ENCODE data around the gene DUS2.

The DUS2 gene

DNA sequence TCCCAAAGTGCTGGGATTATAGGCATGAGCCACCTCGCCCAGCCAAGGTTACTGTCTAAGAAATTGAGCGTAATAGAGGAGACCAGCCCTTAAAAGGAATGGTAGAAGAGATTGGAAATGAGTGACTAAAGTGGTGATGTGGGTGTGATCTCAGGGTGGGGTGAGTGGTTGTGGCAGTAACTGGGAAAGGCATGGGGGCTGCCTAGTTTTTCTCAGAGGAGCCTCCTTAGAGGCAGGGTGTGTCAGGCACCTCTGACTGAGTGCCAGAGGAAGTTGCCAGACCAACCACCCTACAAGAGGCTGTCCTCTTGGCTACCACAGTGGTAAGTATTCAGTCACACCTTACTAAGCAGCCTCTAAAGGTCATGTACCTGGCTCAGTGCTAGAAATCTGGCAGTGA lies 8.9 kb downstream of the DUS2 start:
- Histone ChIP-seq H3K4me1 (ENCODE audit: control insufficient read depth, insufficient read depth, low read length) (no peaks in the 10 kb centered on the region), H3K4me2 (ENCODE audit: low read length) (no peak overlapping the region), H3K36me3 (ENCODE audit: insufficient read depth, low read length) (peaks cover 7% of the 10 kb centered on the region), H3K9me3 (replicated peaks; ENCODE audit: low read length) (no peaks in the 10 kb centered on the region), H3K4me3 (ENCODE audit: low read length) (no peak overlapping the region), H3K9ac (ENCODE audit: low read depth, low read length) (no peak overlapping the region), H3K27me3 (ENCODE audit: control insufficient read depth, insufficient read depth, low read length) (no peaks in the 10 kb centered on the region)

- Histone ChIP-seq H3K9ac (ENCODE audit: low read depth, low read length) (no peak overlapping the region), H3K27me3 (ENCODE audit: control insufficient read depth, insufficient read depth, low read length) (no peaks in the 10 kb centered on the region), H3K9me3 (replicated peaks; ENCODE audit: low read length) (no peaks in the 10 kb centered on the region), H3K4me3 (ENCODE audit: low read length) (no peak overlapping the region), H3K36me3 (ENCODE audit: insufficient read depth, low read length) (peaks cover 7% of the 10 kb centered on the region), H3K4me1 (ENCODE audit: control insufficient read depth, insufficient read depth, low read length) (no peaks in the 10 kb centered on the region), H3K4me2 (ENCODE audit: low read length) (no peak overlapping the region)
These were observed 10.0 kb downstream of the DUS2 start for GRCh38 chr16:68033101-68033500.

- Histone ChIP-seq H3K4me2 (ENCODE audit: low read length) (no peak overlapping the region), H3K9me3 (replicated peaks; ENCODE audit: low read length) (no peaks in the 10 kb centered on the region), H3K9ac (ENCODE audit: low read depth, low read length) (no peak overlapping the region), H3K27me3 (ENCODE audit: control insufficient read depth, insufficient read depth, low read length) (no peaks in the 10 kb centered on the region), H3K36me3 (ENCODE audit: insufficient read depth, low read length) (peaks cover 5% of the 10 kb centered on the region), H3K4me1 (ENCODE audit: control insufficient read depth, insufficient read depth, low read length) (no peaks in the 10 kb centered on the region), H3K4me3 (ENCODE audit: low read length) (no peak overlapping the region)
These were observed 12.1 kb downstream of the DUS2 start for GRCh38 chr16:68035227-68035626.

GRCh38 chr16:68037841-68038597 lies 14.9 kb downstream of the DUS2 start:
- Histone ChIP-seq H3K4me1 (ENCODE audit: control insufficient read depth, insufficient read depth, low read length) (no peaks in the 10 kb centered on the region), H3K9ac (ENCODE audit: low read depth, low read length) (no peak overlapping the region), H3K36me3 (ENCODE audit: insufficient read depth, low read length) (peaks cover 3% of the 10 kb centered on the region), H3K27me3 (ENCODE audit: control insufficient read depth, insufficient read depth, low read length) (no peaks in the 10 kb centered on the region), H3K4me3 (ENCODE audit: low read length) (no peak overlapping the region), H3K9me3 (replicated peaks; ENCODE audit: low read length) (no peaks in the 10 kb centered on the region), H3K4me2 (ENCODE audit: low read length) (no peak overlapping the region)

- Histone ChIP-seq H3K4me3 (ENCODE audit: low read length) (no peak overlapping the region), H3K4me1 (ENCODE audit: control insufficient read depth, insufficient read depth, low read length) (no peaks in the 10 kb centered on the region), H3K9me3 (replicated peaks; ENCODE audit: low read length) (no peaks in the 10 kb centered on the region), H3K36me3 (ENCODE audit: insufficient read depth, low read length) (peaks cover 3% of the 10 kb centered on the region), H3K9ac (ENCODE audit: low read depth, low read length) (no peak overlapping the region), H3K27me3 (ENCODE audit: control insufficient read depth, insufficient read depth, low read length) (no peaks in the 10 kb centered on the region), H3K4me2 (ENCODE audit: low read length) (no peak overlapping the region)
These were observed 17.6 kb downstream of the DUS2 start for GRCh38 chr16:68040506-68041288.

GRCh38 chr16:68041783-68042182 lies 18.7 kb downstream of the DUS2 start:
- H3K4me3 ChIP-seq (ENCODE audit: low read length), result no peak overlapping the region
- no peaks in the 10 kb centered on the region for H3K9me3 ChIP-seq (replicated peaks; ENCODE audit: low read length)
- H3K9ac ChIP-seq (ENCODE audit: low read depth, low read length), result no peak overlapping the region
- no peak overlapping the region for H3K4me2 ChIP-seq (ENCODE audit: low read length)
- H3K27me3 ChIP-seq (ENCODE audit: control insufficient read depth, insufficient read depth, low read length), result no peaks in the 10 kb centered on the region
- H3K36me3 ChIP-seq (ENCODE audit: insufficient read depth, low read length), result peaks cover 3% of the 10 kb centered on the region
- no peaks in the 10 kb centered on the region for H3K4me1 ChIP-seq (ENCODE audit: control insufficient read depth, insufficient read depth, low read length)

DNA sequence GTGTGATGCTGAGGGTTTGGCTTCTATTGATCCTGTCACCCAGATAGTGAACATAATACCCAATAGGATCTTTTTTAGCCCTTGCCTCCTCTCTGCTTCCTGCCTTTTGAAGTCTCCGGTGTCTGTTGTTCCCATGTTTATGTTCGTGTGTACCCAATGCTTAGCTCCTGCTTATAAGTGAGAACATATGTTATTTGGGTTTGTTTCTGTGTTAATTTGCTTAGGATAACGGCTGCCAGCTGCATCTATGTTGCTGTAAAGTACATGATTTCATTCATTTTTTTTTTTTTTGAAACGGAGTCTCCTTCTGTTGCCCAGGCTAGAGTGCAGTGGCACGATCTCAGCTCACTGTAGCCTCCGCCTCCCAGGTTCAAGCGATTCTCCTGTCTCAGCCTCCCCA lies 23.0 kb downstream of the DUS2 start:
- Histone ChIP-seq H3K9ac (ENCODE audit: low read depth, low read length) (no peak overlapping the region), H3K4me1 (ENCODE audit: control insufficient read depth, insufficient read depth, low read length) (no peaks in the 10 kb centered on the region), H3K36me3 (ENCODE audit: insufficient read depth, low read length) (peaks cover 14% of the 10 kb centered on the region), H3K4me3 (ENCODE audit: low read length) (no peak overlapping the region), H3K4me2 (ENCODE audit: low read length) (no peak overlapping the region), H3K9me3 (replicated peaks; ENCODE audit: low read length) (no peaks in the 10 kb centered on the region), H3K27me3 (ENCODE audit: control insufficient read depth, insufficient read depth, low read length) (no peaks in the 10 kb centered on the region)

- Histone ChIP-seq H3K9me3 (replicated peaks; ENCODE audit: low read length) (no peaks in the 10 kb centered on the region), H3K4me3 (ENCODE audit: low read length) (no peak overlapping the region), H3K27me3 (ENCODE audit: control insufficient read depth, insufficient read depth, low read length) (no peaks in the 10 kb centered on the region), H3K4me1 (ENCODE audit: control insufficient read depth, insufficient read depth, low read length) (no peaks in the 10 kb centered on the region), H3K9ac (ENCODE audit: low read depth, low read length) (no peak overlapping the region), H3K4me2 (ENCODE audit: low read length) (no peak overlapping the region), H3K36me3 (ENCODE audit: insufficient read depth, low read length) (peaks cover 14% of the 10 kb centered on the region)
These were observed 24.9 kb downstream of the DUS2 start for GRCh38 chr16:68047987-68048386.

DNA sequence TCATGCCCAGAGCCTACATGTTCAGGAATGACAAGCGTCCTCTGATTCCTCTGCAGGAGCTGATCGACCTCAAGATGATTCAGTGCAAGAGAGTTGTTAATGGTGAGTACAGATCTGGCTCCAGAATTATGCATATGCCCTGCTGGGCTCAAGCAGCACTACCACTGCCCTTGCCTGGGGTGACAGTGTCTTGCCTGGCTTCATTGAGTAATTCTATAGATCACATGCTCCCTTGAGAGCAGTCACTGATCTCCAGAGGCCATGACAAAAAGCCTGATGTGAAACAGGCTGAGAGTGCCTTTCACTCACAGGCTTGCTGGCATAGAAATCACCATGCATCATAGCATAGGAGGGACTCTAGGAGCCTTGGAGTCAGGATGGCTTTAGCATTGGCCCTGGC lies 26.4 kb downstream of the DUS2 start:
- Histone ChIP-seq H3K27me3 (ENCODE audit: control insufficient read depth, insufficient read depth, low read length) (no peaks in the 10 kb centered on the region), H3K36me3 (ENCODE audit: insufficient read depth, low read length) (peaks cover 14% of the 10 kb centered on the region), H3K4me2 (ENCODE audit: low read length) (no peak overlapping the region), H3K9me3 (replicated peaks; ENCODE audit: low read length) (no peaks in the 10 kb centered on the region), H3K4me3 (ENCODE audit: low read length) (no peak overlapping the region), H3K4me1 (ENCODE audit: control insufficient read depth, insufficient read depth, low read length) (no peaks in the 10 kb centered on the region), H3K9ac (ENCODE audit: low read depth, low read length) (no peak overlapping the region)

DNA sequence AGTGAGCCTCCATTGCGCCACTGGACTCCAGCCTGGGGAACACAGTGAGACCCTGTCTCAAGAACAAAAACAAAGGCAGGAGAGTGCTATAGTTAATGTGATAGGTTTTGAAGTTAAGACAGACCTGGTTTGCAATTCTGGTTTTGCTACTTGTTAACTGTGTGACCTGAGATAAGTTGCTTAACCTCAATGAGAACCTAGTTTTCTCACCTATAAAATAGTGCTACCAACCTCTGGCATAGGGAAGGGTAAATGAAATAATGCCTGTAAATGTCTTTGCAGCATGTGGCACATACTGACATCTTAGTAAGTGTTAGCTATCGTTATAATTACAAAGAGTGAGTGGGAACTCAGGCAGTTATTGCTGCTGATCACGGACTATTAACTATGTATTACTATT lies 32.3 kb downstream of the DUS2 start:
- Histone ChIP-seq H3K4me2 (ENCODE audit: low read length) (no peak overlapping the region), H3K27me3 (ENCODE audit: control insufficient read depth, insufficient read depth, low read length) (no peaks in the 10 kb centered on the region), H3K4me1 (ENCODE audit: control insufficient read depth, insufficient read depth, low read length) (no peaks in the 10 kb centered on the region), H3K9me3 (replicated peaks; ENCODE audit: low read length) (no peaks in the 10 kb centered on the region), H3K9ac (ENCODE audit: low read depth, low read length) (no peak overlapping the region), H3K4me3 (ENCODE audit: low read length) (no peak overlapping the region), H3K36me3 (ENCODE audit: insufficient read depth, low read length) (peaks cover 18% of the 10 kb centered on the region)

GRCh38 chr16:68059804-68060203 lies 36.7 kb downstream of the DUS2 start:
- H3K9ac ChIP-seq (ENCODE audit: low read depth, low read length), result no peak overlapping the region
- no peak overlapping the region for H3K4me2 ChIP-seq (ENCODE audit: low read length)
- H3K36me3 ChIP-seq (ENCODE audit: insufficient read depth, low read length), result peaks cover 21% of the 10 kb centered on the region
- H3K9me3 ChIP-seq (replicated peaks; ENCODE audit: low read length), result no peaks in the 10 kb centered on the region
- no peak overlapping the region for H3K4me3 ChIP-seq (ENCODE audit: low read length)
- H3K4me1 ChIP-seq (ENCODE audit: control insufficient read depth, insufficient read depth, low read length), result peaks cover 11% of the 10 kb centered on the region
- H3K27me3 ChIP-seq (ENCODE audit: control insufficient read depth, insufficient read depth, low read length), result no peaks in the 10 kb centered on the region

DNA sequence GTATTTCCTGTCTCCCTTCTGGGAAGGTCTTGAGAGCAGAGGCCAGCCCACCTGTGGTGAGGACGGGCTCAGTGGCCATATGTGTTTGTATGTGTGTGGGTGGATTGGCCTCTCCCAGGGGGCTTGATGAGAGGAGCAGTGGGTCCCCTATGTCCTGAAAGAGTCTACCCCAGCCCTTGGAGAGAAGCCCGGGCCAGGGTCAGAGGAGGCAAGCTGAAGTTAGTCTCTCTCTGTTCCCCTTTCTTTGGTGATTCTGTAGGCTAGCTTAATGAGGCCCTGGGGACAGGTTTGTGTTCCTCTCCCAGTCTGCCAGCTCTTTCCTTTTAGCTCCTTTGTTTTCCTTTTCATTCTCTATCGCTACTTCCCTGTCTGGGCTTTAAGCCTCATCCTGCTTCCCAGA lies 38.3 kb downstream of the DUS2 start:
- H3K36me3 ChIP-seq (ENCODE audit: insufficient read depth, low read length), result peaks cover 16% of the 10 kb centered on the region
- H3K9ac ChIP-seq (ENCODE audit: low read depth, low read length), result no peak overlapping the region
- peaks cover 26% of the 10 kb centered on the region for H3K4me1 ChIP-seq (ENCODE audit: control insufficient read depth, insufficient read depth, low read length)
- H3K4me2 ChIP-seq (ENCODE audit: low read length), result no peak overlapping the region
- no peaks in the 10 kb centered on the region for H3K9me3 ChIP-seq (replicated peaks; ENCODE audit: low read length)
- H3K27me3 ChIP-seq (ENCODE audit: control insufficient read depth, insufficient read depth, low read length), result no peaks in the 10 kb centered on the region
- H3K4me3 ChIP-seq (ENCODE audit: low read length), result no peak overlapping the region
